ENCODE measurements around the gene STAG1.
A peak's percentile ranks its signal among the peaks of the same experiment; 100 is the strongest.

Gene STAG1

GRCh38 chr3:136311261-136311660, 440.9 kb downstream of the STAG1 start:
- no peak for DNase-seq
- TF ChIP-seq POLR2A (IDR thresholded peaks at IDR 0.05; ENCODE audit: low read length), result no peak
- TF ChIP-seq GATA1 (IDR thresholded peaks at IDR 0.05; ENCODE audit: low read depth, low read length), result no peak

GRCh38 chr3:136305879-136306278, 446.3 kb downstream of the STAG1 start:
- TF ChIP-seq POLR2A (IDR thresholded peaks at IDR 0.05; ENCODE audit: low read length) (no peak), GATA1 (IDR thresholded peaks at IDR 0.05; ENCODE audit: low read depth, low read length) (no peak)
- peak; percentile 48 to 60 for DNase-seq

- DNase-seq, result no peak
- TF ChIP-seq GATA1 (IDR thresholded peaks at IDR 0.05; ENCODE audit: low read depth, low read length) (no peak), POLR2A (IDR thresholded peaks at IDR 0.05; ENCODE audit: low read length) (no peak)
These were observed 451.7 kb downstream of the STAG1 start for GRCh38 chr3:136300444-136300843.

GRCh38 chr3:136297826-136298225, 454.4 kb downstream of the STAG1 start:
- DNase-seq, result no peak

GRCh38 chr3:136296960-136297359, 455.2 kb downstream of the STAG1 start:
- TF ChIP-seq GATA1 (IDR thresholded peaks at IDR 0.05; ENCODE audit: low read depth, low read length) (no peak), POLR2A (IDR thresholded peaks at IDR 0.05; ENCODE audit: low read length) (no peak)
- no peak for DNase-seq

More at GRCh38 chr3:136297826-136298225, 454.4 kb downstream of the STAG1 start:
- TF ChIP-seq GATA1 (IDR thresholded peaks at IDR 0.05; ENCODE audit: low read depth, low read length) (no peak), POLR2A (IDR thresholded peaks at IDR 0.05; ENCODE audit: low read length) (no peak)

GRCh38 chr3:136294176-136294575, 458.0 kb downstream of the STAG1 start:
- no peak for DNase-seq
- no peak for TF ChIP-seq GATA1 (IDR thresholded peaks at IDR 0.05; ENCODE audit: low read depth, low read length)
- no peak for TF ChIP-seq POLR2A (IDR thresholded peaks at IDR 0.05; ENCODE audit: low read length)

- DNase-seq, result no peak
- TF ChIP-seq GATA1 (IDR thresholded peaks at IDR 0.05; ENCODE audit: low read depth, low read length) (no peak), POLR2A (IDR thresholded peaks at IDR 0.05; ENCODE audit: low read length) (no peak)
These were observed 458.9 kb downstream of the STAG1 start for GRCh38 chr3:136293279-136293678.

- TF ChIP-seq POLR2A (IDR thresholded peaks at IDR 0.05; ENCODE audit: low read length) (no peak), GATA1 (IDR thresholded peaks at IDR 0.05; ENCODE audit: low read depth, low read length) (no peak)
- no peak for DNase-seq
These were observed 459.7 kb downstream of the STAG1 start for GRCh38 chr3:136292500-136292899.

GRCh38 chr3:136291302-136291701, 460.9 kb downstream of the STAG1 start:
- TF ChIP-seq POLR2A (IDR thresholded peaks at IDR 0.05; ENCODE audit: low read length), result no peak
- no peak for TF ChIP-seq GATA1 (IDR thresholded peaks at IDR 0.05; ENCODE audit: low read depth, low read length)
- DNase-seq, result no peak
